ENCODE measurements around the gene ASAP3.
A peak's percentile ranks its signal among the peaks of the same experiment; 100 is the strongest.
"Not testable (repeated sequence)": the region's sequence is repeated elsewhere in the genome, so short reads cannot be mapped to it uniquely, and the experiment has no call there.

ASAP3 gene

DNA sequence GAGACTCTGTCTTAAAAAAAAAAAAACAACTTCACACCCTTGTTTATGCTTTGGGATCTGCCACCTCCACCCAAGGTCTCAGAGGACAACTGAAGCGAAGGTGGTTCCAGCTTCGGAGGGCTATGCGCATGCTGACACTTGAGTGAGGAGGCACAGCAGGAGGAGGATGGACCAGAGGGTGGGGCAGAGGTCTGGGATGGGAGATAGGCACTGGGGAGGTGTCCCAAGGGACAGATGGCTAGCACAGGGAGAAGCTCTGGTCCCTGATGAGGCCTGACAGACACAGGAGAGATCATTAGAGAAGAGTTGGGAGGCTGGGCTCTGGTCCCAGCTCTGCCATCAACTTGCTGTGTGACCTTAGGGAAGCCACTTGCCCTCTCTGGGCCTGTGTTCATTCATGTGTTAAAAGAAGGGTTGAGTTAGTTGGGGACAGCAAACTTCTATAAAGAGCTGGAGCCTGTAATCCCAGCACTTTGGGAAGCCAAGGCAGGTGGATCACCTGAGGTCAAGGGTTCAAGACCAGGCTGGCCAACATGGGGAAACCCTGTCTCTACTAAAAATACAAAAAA lies 30.2 kb upstream of the ASAP3 start:
- DNase-seq = no peak

DNA sequence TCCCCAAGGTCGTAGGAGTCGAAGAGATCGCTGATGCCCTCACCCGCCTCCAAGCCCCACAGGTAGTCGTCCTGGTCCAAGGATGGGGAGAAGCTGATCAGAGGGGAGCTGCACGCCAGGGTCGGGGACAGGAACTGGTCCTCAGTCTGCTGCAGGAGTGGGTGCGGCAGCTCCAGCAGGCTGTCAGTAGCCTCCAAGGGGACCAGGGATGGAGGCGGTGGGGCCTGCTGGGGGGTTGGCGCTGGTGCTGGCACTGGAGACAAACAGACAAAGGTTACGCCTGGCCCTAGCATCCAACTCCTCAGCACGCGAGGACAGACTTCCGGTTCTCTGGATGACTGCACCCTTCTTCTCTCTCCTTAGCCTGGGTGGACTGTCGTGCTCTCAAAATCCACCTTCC lies 25.9 kb upstream of the ASAP3 start:
- DNase-seq = no peak

DNA sequence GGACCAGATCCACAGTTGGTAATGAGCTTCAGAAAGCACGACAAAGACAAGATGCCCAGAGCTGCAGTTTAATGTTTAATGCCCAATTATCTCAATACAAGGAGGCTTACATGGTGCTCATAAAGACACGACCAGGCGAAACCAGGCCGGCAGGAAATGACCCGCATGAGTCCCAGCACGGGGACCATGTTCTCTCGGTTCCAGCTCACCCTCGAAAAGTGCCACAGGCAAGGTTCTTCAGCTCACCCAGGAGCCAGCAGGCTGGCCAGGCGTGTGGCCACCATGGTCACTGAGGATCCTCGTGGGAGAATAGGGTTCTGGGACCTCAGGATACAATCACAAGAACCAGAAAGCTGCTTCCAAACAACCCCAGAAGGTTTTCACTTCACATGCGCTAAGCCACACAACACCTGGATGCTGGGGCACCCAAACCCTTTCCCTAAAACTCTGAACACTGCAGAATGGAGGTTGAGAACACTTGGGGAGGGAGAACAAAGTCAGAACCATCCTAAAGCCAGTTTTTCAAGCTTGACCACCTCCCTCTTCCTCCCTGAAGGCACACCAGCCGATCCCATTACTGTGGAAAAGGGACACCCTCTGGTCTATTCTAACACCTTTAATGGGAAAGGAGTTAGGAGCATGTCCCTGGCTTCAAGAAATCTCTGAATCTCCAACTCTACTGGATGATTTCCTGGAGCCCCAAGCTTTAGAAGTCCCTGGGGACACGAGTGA lies 22.6 kb upstream of the ASAP3 start:
- no peak for DNase-seq

DNA sequence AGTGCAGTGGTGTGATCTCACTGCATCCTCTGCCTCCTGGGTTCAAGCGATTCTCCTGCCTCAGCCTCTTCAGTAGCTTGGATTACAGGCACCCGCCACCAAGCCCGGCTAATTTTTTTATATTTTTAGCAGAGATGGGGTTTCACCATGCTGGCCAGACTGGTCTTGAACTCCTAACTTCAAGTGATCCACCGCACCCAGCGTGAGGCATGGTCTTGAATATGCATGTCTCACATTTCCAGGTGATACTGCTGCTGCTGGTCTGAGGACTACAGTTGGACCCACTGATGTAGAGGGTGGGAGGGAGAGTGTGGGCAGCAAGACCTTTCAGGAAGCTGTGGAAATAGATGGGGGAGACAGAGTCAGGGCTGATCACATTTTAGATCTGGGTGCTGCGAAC lies 21.9 kb upstream of the ASAP3 start:
- DNase-seq = no peak

DNA sequence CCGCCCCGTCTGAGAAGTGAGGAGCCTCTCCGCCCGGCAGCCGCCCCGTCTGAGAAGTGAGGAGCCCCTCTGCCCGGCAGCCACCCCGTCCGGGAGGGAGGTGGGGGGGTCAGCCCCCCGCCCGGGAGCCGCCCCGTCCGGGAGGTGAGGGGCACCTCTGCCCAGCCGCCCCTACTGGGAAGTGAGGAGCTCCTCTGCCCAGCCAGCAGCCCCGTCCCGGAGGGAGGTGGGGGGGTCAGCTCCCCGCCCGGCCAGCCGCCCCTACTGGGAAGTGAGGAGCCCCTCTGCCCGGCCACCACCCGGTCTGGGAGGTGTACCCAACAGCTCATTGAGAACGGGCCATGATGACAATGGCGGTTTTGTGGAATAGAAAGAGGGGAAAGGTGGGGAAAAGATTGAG lies 20.2 kb upstream of the ASAP3 start:
- not testable (repeated sequence) for DNase-seq

DNA sequence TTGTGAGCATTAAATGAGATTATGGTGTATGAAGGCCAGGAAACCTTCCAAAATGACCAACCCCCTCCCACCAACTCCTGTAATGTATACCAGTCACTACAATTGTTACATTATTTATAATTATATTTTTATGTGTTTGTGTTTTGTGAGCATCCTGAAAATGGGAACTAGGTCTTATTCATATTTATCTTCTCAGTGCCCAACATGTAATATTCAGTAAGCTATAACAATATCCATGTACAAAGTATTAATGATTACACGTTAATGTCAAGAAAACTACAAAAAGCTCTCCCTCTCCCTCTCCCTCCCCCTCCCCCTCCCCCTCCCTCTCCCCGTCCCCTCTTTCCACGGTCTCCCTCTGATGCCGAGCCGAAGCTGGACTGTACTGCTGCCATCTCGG lies 19.0 kb upstream of the ASAP3 start:
- no peak for DNase-seq

DNA sequence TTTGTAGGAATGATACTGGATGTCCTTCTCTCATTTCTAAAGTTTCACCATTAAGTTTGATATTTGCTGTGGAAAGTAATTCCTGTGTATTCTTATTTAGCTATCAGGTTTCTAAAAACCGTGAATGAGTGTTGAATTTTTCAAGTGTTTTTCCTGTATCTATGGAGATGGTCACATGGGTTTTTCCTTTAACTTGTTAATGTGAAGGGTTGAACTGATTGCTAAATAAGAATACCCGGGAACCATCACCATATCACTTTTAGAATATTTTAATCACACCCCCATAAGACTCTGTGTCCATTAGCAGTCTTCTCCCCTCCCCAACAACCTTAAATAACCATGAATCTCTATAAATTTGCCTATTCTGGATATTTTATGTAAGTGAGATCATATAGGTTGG lies 16.5 kb upstream of the ASAP3 start:
- no peak for DNase-seq

DNA sequence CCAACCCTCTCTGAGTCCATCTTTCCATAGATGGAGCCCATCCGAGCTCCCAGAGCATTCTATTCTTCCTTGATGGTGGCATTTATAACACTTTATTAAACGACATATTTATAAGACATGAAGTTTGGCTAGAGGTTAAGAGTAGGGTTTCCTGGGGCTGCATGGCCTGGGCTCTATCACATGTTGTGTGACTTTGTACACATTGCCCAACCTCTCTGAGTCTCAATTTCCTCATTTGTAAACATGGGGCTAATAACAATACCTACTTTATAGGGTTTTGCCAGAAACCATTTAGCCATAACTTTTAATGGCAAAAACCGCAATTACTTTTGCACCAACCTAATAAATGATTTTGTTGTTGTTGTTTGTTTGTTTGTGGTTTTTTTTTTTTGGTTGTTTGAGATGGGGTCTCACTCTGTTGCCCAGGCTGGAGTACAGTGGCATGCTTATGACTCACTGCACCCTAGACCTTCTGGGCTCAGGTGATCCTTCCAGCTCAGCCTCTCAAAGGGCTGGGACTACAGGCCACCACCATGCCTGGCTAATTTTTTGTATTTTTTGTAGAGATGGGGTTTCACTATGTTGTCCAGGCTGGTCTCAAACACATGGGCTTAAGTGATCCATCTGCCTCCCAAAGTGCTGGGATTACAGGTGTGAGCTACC lies 13.9 kb upstream of the ASAP3 start:
- DNase-seq = no peak

DNA sequence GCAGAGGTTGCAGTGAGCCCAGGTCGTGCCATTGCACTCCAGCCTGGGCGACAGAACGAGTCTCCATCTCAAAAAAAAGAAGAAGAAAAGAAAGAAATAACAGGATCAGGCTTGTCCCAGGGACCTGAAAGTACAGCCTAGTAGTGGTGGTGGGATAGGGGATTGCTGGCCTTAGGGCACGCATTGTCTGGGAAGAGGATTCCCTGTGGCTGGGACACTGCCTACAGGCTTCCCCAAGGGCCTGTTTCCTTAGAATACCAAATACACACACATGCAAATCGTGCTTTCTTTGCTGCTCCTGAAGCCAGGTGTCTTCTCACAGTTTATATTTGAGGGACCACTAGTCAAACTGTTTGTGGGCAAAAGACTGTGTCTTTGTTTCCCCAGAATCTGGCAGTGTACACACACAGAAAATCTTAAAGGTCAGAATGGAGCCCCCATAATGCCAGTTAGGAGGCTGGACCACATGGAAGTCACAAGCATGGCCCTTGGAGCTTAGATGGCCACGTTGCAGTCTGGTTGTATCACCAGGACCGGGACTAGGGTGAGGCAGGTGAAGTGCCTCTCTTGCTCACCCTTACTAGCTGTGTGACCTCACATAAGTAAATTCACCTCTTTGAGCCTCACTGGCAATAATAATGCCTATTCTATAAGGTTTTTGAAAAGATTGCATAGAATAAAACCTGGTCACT lies 12.7 kb upstream of the ASAP3 start:
- DNase-seq = no peak

DNA sequence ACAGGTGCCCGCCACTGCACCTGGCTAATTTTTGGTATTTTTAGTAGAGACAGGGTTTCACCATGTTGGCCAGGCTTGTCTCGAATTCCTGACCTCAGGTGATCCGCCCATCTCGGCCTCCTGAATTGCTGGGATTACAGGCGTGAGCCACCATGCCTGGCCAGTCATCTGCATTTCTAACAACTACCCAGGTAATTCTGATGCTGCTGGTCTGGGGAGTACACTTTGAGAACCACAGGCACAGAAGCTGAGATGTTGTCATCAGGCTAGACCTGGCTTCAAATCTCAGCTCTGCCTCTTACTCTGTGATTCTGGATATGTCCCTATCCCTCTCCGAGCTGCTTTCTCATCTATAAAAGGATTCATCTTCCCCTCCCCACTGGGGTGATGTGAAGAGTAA lies 10.9 kb upstream of the ASAP3 start:
- not testable (repeated sequence) for DNase-seq

DNA sequence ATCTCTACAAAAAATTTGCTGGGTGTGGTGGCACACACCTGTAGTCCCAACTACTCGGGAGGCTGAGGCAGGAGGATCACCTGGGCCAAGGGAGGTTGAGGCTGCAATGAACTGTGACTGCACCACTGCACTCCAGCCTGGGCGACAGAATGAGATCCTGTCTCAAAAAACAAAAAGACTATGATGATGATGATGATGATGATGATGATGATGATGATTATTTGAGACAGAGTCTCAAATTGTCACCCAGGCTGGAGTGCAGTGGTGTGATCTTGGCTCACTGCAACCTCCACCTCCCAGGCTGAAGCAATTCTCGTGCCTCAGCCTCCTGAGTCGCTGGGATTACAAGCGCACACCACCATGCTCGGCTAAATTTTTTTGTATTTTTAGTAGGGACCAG lies 8.8 kb upstream of the ASAP3 start:
- DNase-seq = not testable (repeated sequence)

DNA sequence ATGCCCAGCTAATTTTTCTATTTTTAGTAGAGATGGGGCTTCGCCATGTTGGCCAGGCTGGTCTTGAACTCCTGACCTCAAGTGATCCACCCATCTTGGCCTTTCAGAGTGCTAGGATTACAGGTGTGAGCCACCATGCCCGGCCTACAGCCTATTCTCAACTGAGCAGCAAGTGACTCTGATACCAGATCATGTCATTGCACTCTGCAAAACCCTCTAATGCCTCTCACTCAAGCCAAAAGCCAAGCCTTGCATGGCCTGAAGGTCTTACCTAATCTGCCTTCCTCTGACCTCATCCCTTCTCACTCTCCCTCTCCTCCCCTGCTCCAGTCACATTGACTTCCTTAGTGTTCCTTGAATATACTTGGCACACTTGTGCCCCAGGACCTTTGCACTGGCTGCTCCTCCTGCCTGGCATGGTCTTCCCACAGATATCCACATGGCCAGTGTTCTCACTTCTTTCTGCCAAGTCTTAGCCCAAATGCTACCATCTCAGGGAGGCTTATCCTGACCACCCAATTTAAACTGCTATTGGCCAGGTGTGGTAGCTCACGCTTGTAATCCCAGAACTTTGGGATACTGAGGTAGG lies 8.2 kb upstream of the ASAP3 start:
- DNase-seq = no peak

DNA sequence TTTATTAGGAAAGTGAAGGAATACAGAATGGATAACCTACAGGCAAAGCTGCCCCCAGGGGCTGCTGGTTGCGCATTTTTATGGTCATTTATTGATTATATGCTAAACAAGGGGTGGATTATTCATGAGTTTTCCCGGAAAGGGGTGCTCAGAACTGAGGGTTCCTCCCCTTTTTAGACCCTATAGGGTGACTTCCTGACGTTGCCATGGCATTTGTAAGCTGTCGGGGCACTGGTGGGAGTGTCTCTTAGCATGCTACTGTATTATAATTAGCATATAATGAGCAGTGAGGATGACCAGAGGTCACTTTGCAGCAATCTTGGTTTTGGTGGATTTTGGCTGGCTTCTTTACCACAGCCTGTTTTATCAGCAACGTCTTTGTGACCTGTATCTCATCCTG lies 5.9 kb upstream of the ASAP3 start:
- no peak for DNase-seq

DNA sequence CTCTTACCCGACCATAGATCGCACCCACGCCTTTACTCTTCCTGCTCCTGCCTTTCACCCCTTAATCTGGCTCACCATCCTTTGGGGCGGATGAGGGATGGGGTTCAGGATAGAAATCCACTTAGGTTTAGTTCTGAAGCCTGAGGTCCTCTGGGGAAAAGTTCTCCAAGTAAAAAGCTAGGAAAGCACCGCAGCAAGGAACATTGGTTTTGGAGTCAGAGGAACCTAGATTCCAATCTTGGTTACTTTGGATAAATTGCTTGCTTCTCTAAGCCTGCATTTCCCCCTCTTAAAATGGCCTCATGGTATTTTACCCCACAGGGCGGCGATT lies 988 bp upstream of the ASAP3 start:
- no peak for DNase-seq

DNA sequence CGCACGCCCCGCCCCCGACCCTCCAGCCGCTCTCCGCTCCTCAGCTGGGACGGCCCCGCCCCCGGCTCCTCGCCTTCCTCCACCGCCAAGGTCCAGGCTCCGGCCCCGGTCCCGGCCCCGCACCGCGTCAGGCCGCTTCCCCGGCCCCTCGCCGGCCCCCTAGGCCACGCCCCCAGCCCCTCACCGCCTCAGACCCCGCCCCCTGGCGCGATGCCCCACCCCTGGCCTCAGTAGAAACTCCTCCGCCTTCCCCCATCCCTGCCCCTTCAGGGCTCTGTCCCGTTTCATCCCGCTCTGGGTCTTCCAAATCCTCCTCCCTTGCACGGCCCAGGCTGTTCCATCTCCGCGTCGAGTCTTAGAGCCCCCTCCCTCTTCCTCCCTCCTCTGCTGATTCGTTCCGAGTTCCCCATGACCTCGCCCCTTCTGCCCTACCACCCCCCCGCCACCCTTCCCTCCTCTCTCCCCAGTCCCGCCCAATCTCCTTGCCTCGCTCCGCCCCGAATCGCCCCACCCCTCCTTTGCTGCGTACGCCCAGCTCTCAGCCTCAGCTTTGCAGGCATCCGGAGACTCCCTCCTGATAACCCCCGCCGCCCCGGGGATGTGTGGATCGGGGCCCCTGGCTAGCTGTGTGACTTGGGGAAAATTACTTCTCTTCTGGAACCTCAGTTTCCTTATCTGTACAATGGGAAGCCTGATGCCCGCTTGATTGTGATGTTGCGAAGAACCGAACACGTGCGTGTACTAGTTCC lies 448 bp upstream of the ASAP3 start:
- peak; percentile 87 for DNase-seq

DNA sequence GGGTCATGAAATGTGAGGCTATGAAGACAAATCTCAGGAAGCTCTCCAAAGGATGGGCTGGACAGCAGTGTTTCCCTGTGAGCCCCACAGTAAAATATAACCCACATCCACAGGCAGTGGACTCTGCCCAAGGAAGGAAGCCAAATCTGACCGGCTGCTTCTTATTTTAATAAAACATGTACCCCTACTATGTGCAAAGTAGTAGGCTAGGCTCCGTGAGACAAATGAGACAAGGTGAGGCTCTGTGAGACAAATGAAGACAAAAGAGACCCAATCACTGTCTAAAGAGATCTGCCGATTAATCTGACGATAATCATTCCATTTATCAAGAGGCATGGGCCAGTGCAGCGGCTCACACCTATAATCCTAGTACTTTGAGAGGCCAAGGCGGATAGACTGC lies 2.1 kb downstream of the ASAP3 start:
- DNase-seq = no peak

DNA sequence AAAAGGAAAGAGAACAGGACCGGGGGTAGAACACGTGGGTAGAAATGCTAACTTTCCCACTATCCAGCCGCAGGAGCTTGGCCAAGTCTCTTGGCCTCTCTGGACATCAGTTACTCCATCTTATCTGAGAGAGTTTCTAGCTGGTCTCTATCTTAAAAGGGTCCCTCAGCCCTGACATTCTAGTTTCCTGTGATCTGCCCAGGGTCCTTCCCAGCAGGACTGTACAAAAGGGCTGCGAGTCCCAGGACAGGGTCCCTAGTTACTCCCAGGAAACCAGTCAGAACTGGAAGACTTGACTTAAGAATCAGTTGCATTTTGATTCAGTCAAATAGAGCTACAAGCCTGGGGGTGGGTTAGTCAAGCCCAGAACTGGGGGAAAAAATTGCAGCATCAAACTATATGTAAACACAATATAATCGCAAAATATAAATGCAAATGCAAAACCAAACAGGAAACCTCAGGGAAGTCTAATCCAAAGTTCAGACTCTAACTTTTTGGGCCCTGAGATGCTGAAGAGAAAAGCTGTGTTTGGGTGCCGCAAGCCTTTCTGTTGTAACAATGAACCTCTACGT lies 2.9 kb downstream of the ASAP3 start:
- DNase-seq = no peak

DNA sequence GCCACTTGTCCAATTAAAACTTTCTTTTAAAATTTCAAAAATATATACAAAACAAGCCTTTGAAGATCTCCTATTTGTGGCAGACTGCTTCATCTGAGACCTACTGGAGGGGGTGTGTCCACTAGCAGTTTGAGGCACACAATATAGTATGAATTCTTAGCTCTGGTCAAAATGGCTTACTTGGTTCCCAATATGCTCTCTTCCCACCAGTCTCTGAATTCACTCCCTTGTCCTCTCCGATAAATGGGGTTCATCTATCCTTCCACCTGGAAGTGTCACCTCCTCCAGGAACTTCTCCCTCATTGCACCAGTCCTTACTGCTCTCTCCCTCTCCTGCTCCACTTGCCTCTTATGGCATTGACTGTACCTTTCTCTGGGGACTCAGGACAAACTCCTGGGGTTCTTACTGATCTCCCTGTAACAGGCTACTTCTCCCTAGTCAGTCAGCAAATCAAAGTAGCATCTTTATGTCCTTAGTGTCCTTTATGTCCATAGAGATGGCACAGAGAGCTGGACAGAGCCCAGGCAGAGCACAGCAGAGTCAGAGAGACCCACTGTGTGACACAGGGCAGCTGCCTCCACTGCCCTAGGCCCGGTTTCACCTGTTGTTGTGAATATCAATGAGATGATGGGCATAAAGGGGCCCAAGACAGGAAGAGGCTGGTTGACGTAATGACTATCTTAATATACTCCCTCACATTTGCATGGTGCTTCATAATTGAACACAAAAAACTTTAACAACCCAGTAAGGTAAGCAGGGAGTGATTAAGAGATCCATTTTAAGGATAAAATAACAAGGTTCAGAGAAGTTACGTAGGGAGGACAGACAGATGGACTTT lies 3.6 kb downstream of the ASAP3 start:
- DNase-seq = no peak

DNA sequence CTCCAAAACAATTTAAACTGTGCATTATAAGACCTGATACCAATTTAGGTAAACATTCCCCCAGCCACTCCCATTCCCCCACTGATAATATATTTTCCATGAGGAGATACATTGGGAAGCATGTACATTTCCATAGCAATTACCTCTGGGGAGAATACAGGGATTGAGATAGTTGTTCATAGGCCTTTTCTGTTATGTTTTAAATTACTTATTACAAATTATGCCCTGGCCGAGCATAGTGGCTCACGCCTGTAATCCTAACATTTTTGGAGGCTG lies 4.4 kb downstream of the ASAP3 start:
- no peak for DNase-seq

DNA sequence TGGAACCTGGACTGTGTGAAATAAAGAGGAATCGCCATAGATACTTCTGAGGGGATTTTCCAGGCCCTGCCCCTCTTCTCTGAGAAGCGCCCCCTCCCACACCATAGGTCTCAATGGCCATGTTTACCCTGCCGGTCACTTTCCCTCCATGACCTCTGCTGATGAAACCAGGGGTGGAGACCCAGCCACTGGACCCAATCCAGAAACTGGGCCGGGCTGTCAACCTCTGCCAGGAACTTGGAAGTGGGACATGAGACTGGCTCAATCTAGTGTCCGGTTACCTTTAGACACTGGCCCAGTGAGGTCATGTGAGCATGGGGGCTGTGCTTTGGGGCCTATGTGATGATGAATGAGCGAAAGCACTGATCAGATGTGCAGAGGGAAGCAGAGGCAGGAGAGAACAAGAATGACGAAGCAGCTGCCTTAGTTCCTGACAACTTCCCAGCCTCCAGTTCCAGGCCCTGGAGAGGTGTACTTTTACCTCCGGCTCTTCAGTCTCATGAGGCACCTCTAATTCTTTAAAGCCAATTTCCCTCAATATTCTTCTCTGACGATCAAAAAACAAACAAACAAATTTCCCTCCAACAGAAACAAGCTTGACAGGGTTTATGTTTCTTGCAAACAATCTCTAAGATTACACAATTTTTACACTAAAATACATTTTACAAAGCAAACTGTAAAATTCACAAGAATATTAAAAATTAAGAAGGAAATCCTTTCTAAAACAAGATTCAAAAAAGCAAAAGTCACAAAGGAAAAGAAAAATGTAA lies 4.9 kb downstream of the ASAP3 start:
- DNase-seq = no peak

All from HCEC 1CT (cell line).